Measurements from ENCODE around the gene FBXW4. TPM values are rescaled to one million over a fixed set of nuclear protein-coding genes. Genes with fewer than 3 reads are reported as not detected.

Gene FBXW4
- polyA plus RNA-seq, 4 donors = 39.1 to 55.6 (median 53.8) TPM

DNA sequence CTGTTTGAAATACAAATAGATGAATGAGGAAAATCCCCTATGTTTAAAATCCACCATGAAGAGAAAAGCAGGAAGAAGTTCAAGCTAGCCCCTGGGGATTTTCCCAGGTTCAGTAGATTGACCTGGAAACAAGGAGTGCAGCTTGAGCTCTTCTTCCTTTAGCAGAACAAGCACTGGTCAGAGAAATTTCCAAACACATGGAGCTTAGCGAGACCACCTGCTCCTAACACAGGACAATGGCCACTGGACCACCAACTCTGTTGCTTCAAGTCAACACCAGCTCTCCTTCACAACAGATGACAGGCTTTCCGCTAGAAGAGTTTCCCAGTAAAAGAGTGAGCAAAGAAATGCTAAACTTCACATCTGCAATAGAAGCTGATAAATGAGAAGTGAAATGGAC lies 9.4 kb upstream of the FBXW4 start:
- no peak for DNase-seq (ENCODE audit: low read depth in 4 of 4, low spot score in 3 of 4)

DNA sequence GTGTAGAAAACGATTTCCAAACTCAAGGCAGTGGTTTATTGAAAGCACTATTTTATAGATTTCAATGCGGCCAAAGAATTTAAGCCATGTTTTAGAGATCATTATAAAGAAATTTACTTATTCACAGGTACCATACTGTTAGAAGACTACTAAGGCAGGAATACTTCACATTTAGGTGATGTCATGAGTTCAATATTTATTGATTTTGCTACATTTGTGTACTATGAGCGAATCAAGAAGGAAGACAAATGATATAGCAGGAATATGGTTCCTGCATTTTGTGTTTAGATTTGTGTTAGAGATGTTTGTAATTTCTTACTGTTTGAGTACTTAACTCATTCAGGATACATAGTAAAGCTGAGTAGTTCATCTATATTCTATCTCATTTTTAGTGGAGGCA lies 1.7 kb upstream of the FBXW4 start:
- DNase-seq (ENCODE audit: low read depth in 4 of 4, low spot score in 3 of 4) = no peak

DNA sequence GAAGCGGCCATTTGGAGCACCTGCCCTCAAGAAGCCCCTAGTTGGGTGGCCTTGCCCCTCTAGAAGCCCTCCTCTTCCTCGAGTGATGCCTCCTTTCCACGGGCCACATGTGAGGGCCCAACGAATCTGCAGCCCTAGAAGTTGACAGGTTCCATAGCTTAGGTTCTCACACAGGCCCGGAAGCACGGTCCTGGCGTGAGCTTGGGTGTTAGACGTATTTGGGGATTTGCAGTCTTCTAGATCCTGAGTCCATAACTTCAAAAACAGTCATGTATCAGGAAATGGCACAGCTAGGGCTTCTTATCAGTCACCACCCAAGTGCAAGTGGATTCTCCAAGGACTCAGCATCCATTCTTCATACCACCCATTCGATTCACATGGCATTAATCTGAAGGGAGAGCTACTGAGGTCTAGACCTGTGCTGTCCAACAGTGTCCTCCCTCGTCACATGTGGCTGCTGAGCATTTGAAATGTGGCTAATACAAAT lies 477 bp upstream of the FBXW4 start:
- DNase-seq (ENCODE audit: low read depth in 4 of 4, low spot score in 3 of 4) = no peak

DNA sequence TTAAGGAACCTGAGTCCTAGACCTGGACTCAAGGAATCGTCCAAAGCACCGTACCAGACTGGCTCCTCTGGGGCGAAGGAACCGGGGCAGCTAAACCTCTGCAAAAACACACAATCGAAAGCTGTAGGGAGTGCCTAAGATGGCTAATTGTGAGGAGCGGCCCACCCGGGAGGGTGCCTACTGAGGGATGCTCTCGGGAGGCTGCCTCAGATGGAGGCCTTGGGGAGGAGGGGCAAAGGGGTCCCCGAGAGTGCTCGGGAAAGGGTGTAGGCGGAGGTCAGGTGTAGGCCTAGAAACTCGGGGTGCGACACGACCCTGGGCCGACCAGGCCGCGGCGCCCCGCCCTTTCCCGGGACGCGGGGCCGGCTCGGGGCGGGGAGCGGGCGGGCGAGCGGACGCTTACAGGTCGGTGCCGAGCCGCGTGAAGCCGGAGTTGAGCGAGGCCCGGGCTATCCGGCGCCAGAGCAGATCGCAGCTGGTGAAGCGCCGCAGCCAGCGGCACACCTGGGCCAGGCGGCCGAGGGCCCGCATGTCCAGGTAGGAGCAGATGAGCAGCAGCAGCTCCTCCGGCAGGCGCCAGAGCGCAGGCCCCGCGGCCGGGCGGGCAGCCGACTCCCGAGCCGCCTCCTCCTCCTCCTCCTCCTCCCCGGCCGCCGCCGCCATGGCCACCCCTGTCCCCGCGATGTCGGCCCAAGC lies 844 bp downstream of the FBXW4 start:
- peak in 2 of 4 donors; percentile 55 to 64 for DNase-seq (ENCODE audit: low read depth in 4 of 4, low spot score in 3 of 4)

DNA sequence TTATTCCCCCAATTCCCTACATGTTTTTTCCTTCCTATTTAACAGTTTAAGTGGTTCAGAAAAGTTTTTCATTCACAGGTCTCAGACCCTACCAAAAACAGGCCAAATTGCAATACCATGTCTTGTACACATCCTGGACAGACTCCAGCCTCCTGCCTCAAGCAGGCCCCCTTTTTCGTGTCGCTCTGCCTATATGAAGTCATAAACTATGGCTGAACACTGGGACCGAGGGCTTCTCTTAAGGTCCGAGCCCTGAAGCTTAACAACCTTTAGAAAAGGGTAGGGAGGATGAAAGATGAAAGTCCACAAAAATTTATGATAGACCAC lies 1.4 kb downstream of the FBXW4 start:
- peak in 2 of 4 donors; percentile 44 to 57 for DNase-seq (ENCODE audit: low read depth in 4 of 4, low spot score in 3 of 4)

DNA sequence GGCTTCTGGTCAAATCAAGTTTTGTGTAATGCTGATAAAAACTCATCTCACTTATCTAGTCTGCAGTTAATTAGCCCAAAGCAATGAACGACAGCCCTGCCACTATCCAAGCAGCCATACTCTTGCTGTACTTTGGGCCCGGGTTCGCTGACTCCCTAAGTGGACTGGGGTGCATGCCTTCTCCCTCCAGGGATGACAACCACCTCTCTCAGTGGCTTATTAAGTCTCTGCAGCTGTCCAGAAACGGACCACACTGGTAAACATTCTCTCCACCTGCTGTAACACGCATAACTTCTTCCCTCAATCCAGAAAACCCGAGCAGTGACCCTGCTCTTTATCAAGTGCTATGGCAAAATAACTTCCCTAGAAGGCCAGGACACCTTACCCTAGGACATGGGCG lies 3.9 kb downstream of the FBXW4 start:
- DNase-seq (ENCODE audit: low read depth in 4 of 4, low spot score in 3 of 4) = no peak

DNA sequence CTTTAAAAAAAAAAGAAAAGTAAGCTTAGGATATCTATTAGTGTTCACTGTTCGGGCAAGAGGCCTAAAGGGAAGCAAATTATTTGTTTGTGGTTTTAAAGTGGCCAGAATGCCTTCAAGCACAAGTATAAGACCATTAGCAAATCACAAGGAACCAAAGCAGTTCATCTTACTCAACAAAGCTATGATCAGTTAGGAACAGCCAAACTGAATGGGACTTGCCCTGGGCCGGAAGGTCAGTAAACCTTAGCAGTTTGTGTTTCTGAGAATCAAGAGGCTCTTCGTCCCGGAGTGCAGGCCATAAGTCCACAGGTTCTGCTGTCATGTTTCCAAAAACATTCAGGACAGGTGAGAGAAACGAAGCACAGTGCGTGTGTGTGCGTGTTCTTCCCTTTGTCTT lies 4.5 kb downstream of the FBXW4 start:
- no peak for DNase-seq (ENCODE audit: low read depth in 4 of 4, low spot score in 3 of 4)

DNA sequence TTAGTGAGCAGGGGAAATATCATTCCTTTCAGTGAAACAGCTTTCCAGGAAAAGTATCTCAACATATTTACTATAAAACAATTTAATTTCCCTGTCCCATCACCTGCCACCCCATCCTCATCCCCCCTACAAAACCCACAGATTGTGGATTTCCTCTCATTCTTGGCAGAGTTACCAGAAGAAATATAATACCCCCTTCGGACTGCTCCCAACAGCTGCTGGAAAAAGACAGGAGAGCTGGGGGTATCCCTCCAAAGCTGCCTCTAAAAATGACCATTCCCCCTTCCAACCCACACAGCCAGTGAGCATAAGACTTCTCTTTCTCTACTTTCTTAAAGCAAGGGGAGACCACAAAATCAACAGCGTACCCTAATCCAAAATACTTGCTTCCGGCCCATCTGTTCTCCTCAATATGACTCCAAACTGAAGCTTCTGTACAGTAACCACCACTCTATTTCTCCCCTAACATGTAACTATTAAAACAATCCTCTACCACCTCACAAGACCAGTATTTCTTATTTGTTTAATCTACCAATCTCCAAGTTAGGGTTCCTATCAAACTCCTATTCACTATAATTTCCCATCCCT lies 7.8 kb downstream of the FBXW4 start:
- no peak for DNase-seq (ENCODE audit: low read depth in 4 of 4, low spot score in 3 of 4)

DNA sequence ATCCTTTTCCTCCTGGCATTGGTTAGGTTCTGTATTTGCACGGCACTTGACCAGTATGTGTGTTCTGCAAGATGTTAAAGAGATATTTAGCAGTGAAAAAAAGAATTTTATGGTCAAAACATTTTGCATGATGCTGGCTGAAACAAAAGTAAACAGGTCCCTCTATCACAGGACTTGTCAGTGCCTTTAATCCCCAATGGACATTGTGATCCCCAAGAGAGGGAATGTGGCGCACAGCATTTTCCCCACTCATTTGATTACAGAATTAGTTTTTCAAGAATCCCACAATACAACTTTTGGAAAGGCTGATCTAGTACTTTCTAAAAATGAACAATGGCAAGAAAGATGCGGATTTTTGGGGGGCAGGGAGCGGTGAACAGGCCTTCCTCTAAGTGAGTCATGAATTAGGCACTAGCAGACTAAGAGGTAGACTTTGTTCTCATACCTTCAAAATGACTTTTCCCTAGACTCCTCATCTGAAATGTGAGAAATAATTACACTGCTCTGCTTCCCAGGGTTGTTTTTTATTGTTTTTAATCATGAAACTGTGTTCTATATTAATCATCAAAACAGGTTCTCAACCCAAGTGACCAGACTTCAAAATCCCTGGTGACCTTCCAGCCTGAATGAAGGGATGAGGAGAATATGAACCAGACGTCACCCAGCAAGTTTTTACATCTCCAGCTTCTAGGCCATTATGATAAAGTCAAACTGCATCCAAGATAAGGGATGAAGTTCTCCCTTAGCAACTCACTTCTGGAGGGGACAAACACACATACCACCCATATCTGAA lies 8.6 kb downstream of the FBXW4 start:
- no peak for DNase-seq (ENCODE audit: low read depth in 4 of 4, low spot score in 3 of 4)

DNA sequence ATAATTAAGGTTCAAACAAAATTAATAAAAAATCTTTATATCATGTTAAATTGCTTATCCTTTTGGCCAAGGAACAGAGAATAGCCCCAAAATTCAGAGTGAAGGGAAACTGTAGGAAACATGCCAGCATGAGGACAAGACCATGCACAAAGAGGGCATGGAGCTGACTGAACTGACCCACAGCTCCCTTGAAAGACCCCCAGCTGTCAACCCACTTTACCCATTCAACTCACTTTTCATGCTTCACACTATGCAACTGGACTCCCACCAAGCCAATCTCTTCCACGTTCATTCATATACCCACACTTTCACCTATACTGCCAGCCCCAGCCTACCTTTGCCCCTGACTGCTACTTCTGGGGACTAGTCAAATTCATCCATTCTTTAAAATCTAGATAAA lies 10.2 kb downstream of the FBXW4 start:
- no peak for DNase-seq (ENCODE audit: low read depth in 4 of 4, low spot score in 3 of 4)

DNA sequence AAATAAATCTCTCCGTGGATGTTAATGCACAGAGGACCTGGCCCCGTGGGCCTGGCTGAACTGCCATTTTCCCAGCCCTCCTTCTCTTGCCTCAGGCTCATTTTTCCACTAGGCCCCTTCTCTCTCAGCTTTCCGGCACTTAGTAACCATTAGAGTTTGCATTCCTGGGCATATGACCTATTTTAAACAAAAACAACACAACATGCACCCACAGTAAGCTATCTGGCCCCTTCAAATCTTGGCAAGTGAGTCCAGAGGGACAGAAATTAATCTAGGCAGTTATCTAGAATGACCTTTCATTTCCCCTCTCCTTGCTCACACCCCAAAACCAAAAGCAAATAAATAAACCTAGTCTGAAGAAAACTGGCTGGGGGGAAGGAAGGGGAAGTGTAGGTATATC lies 11.7 kb downstream of the FBXW4 start:
- no peak for DNase-seq (ENCODE audit: low read depth in 4 of 4, low spot score in 3 of 4)

DNA sequence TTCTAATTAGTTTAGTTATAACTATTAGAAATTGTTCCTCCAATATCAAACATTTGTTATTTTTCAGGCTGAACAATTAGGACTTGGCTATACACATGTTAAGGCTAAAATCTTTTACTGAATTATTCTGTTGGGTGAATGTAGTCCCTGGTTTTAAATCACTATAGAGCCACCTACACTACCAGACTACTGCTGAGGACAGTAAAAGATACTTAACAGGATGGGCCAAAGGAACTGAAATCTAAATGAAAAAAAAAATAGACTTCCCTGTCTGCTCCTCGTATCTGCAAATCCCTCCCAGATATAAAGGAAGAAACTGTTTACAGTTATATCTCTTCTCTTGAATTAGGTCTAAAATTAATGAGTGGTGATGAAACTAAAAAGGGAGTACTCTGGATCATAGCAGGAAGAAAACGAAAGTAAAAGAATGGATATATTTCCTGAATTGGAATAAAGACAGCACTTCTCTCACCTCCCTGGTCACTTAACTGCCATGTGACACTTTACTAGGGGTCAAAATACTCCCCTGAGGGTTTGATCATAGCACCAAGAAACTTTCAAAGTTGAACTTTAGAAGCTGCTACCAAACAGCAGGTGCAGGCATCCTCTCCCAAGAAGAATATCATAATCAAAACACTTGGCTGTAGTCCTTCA lies 12.7 kb downstream of the FBXW4 start:
- DNase-seq (ENCODE audit: low read depth in 4 of 4, low spot score in 3 of 4) = no peak

DNA sequence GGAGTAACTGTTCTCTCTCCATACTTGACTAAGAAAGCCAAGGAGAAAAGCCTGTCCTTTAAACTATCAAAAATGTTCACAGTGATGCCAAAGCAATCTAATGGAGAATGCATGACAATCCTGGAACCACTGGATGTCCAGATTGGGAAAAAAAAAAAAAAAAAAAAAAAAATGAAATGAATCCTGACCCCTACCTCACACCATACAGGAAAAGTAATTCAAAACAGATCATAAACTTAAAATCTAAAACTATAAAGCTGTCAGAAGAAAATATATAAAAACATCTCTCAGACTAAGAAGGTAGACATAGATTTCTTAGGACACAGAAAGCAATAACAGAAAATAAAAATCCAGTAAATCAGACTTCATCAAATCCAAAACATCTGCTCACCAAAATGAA lies 18.4 kb downstream of the FBXW4 start:
- DNase-seq (ENCODE audit: low read depth in 4 of 4, low spot score in 3 of 4) = no peak

DNA sequence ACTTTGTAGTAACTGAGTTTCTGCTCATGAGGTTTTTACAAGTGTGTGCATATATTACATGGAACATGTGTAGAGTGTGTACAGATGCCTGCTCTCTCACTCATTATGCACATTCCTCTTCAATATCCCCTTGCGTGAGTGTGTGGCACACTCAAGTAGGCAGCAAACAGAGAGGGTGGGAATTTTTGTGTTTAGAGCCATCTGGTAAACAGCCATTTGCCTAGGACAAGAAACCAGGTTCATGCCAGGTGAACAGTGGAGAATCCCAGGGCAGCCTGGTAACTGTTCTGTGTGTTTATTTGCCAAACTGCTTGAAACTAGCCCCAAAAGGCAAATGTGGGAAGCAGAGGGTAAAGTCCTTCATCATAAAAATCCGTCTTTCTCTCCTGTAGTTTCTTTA lies 19.9 kb downstream of the FBXW4 start:
- DNase-seq (ENCODE audit: low read depth in 4 of 4, low spot score in 3 of 4) = no peak

DNA sequence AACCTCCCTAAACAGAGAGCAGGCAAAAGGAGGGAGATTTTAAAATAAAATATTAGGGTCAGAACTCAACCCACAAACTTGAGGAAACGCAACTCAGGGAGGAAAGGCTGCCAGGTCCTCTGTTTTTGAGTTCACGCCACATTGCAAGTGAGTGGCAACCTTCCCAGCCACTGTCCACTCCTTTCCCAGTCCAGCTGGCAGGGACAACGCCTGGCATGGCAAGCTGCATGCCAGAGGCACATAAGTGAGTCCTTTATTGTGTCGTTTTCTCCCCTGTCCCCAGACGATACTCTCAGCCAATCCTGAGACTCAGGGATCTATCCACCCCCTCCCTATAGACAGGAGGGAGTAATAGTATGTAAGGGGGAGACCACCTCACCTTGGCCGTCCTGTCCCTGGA lies 22.4 kb downstream of the FBXW4 start:
- no peak for DNase-seq (ENCODE audit: low read depth in 4 of 4, low spot score in 3 of 4)

DNA sequence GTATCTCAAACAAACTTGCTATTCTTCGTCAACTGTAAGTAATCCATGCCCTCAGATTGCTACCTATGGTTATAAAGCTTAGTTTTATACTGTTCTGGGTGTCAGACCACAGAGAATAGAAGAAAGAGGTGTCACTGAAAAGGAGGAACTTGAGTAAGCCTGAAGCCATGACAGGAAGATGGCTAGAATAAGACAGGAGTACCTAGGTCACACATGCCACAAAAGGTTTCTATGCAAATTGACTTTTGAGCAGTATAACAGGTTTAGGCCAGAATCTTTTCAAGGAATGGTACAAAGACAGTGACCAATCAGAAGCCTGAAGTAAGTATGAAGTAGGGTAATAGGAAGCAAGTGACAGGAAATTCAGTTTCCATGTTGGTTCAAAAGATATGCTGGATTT lies 23.5 kb downstream of the FBXW4 start:
- no peak for DNase-seq (ENCODE audit: low read depth in 4 of 4, low spot score in 3 of 4)

DNA sequence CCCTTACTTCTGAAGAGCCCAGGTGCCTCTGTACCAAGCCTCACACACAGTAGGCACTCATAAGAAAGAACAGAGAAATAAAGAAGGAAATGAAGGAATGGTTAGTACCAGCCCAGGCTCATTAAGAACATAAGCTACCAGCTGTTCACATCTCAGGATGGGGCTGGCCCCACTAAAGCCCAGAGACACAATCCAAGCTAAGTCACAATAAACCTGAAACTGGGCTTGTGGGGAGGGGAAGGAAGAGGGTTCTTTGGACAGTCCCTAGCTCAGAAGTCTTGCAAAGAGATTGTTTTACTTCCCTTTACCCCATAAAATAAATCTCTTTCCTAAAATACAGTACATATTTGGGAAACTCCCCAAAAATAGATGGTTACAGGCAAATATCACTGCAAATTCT lies 24.3 kb downstream of the FBXW4 start:
- no peak for DNase-seq (ENCODE audit: low read depth in 4 of 4, low spot score in 3 of 4)

DNA sequence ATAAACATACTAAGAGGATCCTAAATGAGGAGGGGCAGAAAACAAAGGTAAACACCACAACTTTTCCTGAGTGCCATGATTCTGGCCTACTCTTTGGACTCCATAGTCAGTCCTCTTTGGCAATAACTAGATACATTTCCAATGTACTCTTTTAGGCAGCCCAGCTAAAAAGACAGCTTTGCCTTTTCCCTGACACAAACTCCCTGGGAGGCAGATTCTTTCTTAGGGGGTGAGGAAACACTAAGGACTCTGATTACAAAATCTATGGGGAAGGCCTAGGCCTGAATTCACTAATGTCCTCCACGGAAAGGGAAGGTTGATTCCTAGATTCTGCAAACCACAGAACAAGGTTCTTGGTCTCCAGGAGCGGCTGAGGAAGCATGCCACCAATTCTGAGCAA lies 25.8 kb downstream of the FBXW4 start:
- DNase-seq (ENCODE audit: low read depth in 4 of 4, low spot score in 3 of 4) = no peak

DNA sequence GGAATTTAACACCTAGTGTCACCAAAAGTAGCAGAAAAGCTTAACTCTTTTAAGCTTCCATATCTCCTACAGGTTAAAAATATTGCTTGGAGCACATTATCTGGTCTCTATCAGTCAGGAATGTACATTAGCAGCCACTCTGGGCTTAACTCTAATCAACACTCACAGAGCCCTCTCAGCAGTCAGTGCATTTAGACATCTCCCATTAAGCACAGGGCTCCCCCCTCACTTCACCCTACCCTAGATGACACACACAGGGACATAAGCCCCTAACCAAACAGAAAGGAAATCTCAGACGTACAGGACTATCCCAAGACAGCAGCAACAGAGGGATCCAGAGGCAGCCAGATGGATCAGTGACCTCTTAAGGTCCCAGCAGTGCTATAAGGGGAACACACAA lies 26.4 kb downstream of the FBXW4 start:
- DNase-seq (ENCODE audit: low read depth in 4 of 4, low spot score in 3 of 4) = no peak

DNA sequence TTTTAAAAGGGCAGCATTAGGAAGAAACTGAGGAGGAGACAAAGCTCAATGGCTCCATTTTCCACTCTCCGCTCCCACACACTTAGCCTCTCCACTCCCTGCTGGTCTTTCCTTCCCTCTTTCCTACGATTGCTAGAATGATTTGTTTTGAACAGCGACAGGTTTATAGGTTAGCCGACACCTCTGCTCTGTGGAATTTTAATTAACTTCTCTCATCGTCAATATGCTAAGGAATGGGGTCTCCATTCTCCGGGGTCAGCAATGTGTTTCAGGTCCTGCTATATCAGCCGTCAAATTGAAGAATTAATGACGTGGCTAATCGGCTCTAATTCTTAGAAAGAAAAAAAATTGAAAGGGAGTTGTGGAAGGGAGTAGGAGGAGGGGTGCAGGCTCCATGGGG lies 28.9 kb downstream of the FBXW4 start:
- DNase-seq (ENCODE audit: low read depth in 4 of 4, low spot score in 3 of 4) = peak; percentile 34 to 76 (median 46)

DNA sequence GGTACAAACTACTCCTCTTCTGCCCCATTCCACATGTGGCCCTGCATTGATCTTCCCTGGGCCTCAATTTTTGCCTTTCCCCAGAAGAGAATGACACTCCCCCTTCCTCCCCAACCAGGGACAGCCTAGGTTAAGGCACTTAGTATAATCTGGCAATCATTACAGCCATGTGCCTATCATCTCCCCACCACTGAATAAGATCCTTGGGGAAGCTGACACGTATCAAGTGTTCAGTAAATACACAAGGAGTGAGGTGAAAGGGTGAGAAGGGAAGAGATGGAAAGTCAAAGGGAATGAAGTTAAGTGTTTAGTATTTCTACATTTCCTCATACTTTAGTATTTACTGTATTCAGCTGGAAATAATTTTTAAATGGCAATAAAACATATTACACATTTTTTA lies 31.9 kb downstream of the FBXW4 start:
- no peak for DNase-seq (ENCODE audit: low read depth in 4 of 4, low spot score in 3 of 4)

Data from left renal pelvis (tissue), 4 donors.